ENCODE measurements around the gene GPR173. TPM values are rescaled to one million over a fixed set of nuclear protein-coding genes. Genes with fewer than 3 reads are reported as not detected.

Gene GPR173
- total RNA-seq, 1 donor = 3.9 TPM

GRCh38 chrX:53088136-53088974 is 39.8 kb downstream of the GPR173 start:
- H3K4me3 ChIP-seq (ENCODE audit: low read depth, low read length) = peak overlapping the region; percentile 45
- DNase-seq (ENCODE audit: low read depth) = peak; percentile 74
- TF ChIP-seq CTCF (IDR thresholded peaks at IDR 0.05; ENCODE audit: insufficient read depth, low read depth, low read length) = no peak

- TF ChIP-seq CTCF (IDR thresholded peaks at IDR 0.05; ENCODE audit: insufficient read depth, low read depth, low read length) = peak; percentile 74
- peak; percentile 67 for DNase-seq (ENCODE audit: low read depth)
- H3K4me3 ChIP-seq (ENCODE audit: low read depth, low read length) = peak overlapping the region; percentile 45
These were observed 40.7 kb downstream of the GPR173 start for GRCh38 chrX:53089224-53089842.

- DNase-seq (ENCODE audit: low read depth) = no peak
- no peak overlapping the region for H3K4me3 ChIP-seq (ENCODE audit: low read depth, low read length)
- TF ChIP-seq CTCF (IDR thresholded peaks at IDR 0.05; ENCODE audit: insufficient read depth, low read depth, low read length) = no peak
These were observed 41.3 kb downstream of the GPR173 start for GRCh38 chrX:53089925-53090324.

GRCh38 chrX:53091354-53091753 is 42.8 kb downstream of the GPR173 start:
- no peak for DNase-seq (ENCODE audit: low read depth)
- no peak for TF ChIP-seq CTCF (IDR thresholded peaks at IDR 0.05; ENCODE audit: insufficient read depth, low read depth, low read length)
- H3K4me3 ChIP-seq (ENCODE audit: low read depth, low read length) = no peak overlapping the region

GRCh38 chrX:53093177-53093655 is 44.6 kb downstream of the GPR173 start:
- peak; percentile 57 for TF ChIP-seq CTCF (IDR thresholded peaks at IDR 0.05; ENCODE audit: insufficient read depth, low read depth, low read length)
- DNase-seq (ENCODE audit: low read depth) = peak; percentile 82

GRCh38 chrX:53093748-53094581 is 45.4 kb downstream of the GPR173 start, which contains the start of gene KANTR:
KANTR (plus strand) TSS chrX:53094142; CDS start chrX:53124273, 30,131 bp downstream.
- peak within 1 kb of the TSS; percentile 75 for H3K4me3 ChIP-seq (ENCODE audit: low read depth, low read length)
- TF ChIP-seq CTCF (IDR thresholded peaks at IDR 0.05; ENCODE audit: insufficient read depth, low read depth, low read length) = no peak
- peak; percentile 96 for DNase-seq (ENCODE audit: low read depth)

More at GRCh38 chrX:53093177-53093655, 44.6 kb downstream of the GPR173 start:
- H3K4me3 ChIP-seq (ENCODE audit: low read depth, low read length) = peak overlapping the region; percentile 62
